Activated gamma-delta T cell treated with Interleukin-2 at 50 U/mL for 16 hours (primary cell): Measurements from ENCODE around the gene MT1M.

Experiments used
- DNase-seq: peaks from one replicate; pipeline ENCODE4 v3.0.0-alpha.2; 2020

Gene MT1M

GRCh38 chr16:56631197-56631596 is 1.3 kb upstream of the MT1M start:
- DNase-seq, result no peak

- DNase-seq, result no peak
Measured at GRCh38 chr16:56631832-56632155, 665 bp upstream of the MT1M start.

- no peak for DNase-seq
Measured at GRCh38 chr16:56632848-56633365, 448 bp downstream of the MT1M start.

GRCh38 chr16:56633535-56633934 is 1.1 kb downstream of the MT1M start:
- DNase-seq, result no peak

- DNase-seq, result no peak
Measured at GRCh38 chr16:56634715-56635440, 2.4 kb downstream of the MT1M start.

- DNase-seq, result no peak
Measured at GRCh38 chr16:56635441-56635967, 3.0 kb downstream of the MT1M start.

- DNase-seq, result no peak
Measured at GRCh38 chr16:56636616-56637413, 4.4 kb downstream of the MT1M start.

- no peak for DNase-seq
Measured at GRCh38 chr16:56637814-56638750, 5.6 kb downstream of the MT1M start, which contains the start of gene MT1A. Gene MT1A, plus strand, starts transcription at chr16:56638666. Its CDS starts 73 bp downstream, at chr16:56638739.

GRCh38 chr16:56639045-56639444 is 6.6 kb downstream of the MT1M start:
- no peak for DNase-seq

- no peak for DNase-seq
Measured at GRCh38 chr16:56640076-56640475, 7.6 kb downstream of the MT1M start.

- no peak for DNase-seq
Measured at GRCh38 chr16:56641166-56641565, 8.7 kb downstream of the MT1M start.

GRCh38 chr16:56643080-56643778 is 10.8 kb downstream of the MT1M start:
- DNase-seq, result peak; percentile 68

GRCh38 chr16:56643833-56644232 is 11.4 kb downstream of the MT1M start:
- DNase-seq, result no peak

GRCh38 chr16:56645311-56645710 is 12.9 kb downstream of the MT1M start:
- DNase-seq, result no peak

GRCh38 chr16:56645838-56646237 is 13.4 kb downstream of the MT1M start:
- no peak for DNase-seq

- DNase-seq, result no peak
Measured at GRCh38 chr16:56647641-56648431, 15.4 kb downstream of the MT1M start.

- no peak for DNase-seq
Measured at GRCh38 chr16:56649271-56649670, 16.8 kb downstream of the MT1M start.

GRCh38 chr16:56649820-56650219 is 17.4 kb downstream of the MT1M start:
- DNase-seq, result no peak

- DNase-seq, result no peak
Measured at GRCh38 chr16:56651586-56651985, 19.1 kb downstream of the MT1M start, which contains the start of gene MT1B. Gene MT1B, plus strand, starts transcription at chr16:56651886. Its CDS starts 68 bp downstream, at chr16:56651954.

- DNase-seq, result no peak
Measured at GRCh38 chr16:56652600-56652999, 20.1 kb downstream of the MT1M start.

GRCh38 chr16:56653218-56653617 is 20.8 kb downstream of the MT1M start:
- no peak for DNase-seq
